ENCODE measurements around the gene ZFYVE28.

DNA sequence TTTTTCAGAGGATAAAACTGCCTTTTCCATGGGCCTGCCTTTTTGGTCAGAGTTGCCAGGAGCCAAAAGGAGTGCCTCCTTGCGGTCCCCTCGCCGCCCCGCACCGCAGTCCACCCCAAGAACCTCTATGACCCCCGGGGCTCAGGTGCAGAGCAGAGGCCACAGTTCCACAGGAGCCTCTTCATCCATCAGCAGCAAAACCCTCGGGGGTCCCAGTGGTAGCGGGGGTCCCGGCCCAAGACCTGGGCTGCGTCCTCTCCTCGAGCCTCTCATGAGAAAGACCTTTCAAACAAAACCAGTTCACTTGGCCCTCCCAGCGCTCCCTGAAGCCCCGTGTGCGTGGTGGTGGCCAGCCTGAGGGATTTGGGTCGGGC lies 16.8 kb downstream of the ZFYVE28 start:
- TF ChIP-seq CTCF (IDR thresholded peaks at IDR 0.05): no peak
- TF ChIP-seq POLR2A (IDR thresholded peaks at IDR 0.05): no peak
